Sigmoid colon (tissue), 7 donors: ENCODE results near the gene CES3. TPM values are rescaled to one million over a fixed set of nuclear protein-coding genes. Genes with fewer than 3 reads are reported as not detected.

Experiments
- DNase-seq: peaks from one replicate; pipeline ENCODE4 v3.0.0-alpha.2; 2019
- H3K27ac ChIP-seq, 4 donors: fragments of 200-600 bp; sonication (generic); one replicate each; pipeline ENCODE4 v1.5.1; 2016 to 2019; ENCODE audit warnings: mild to moderate bottlenecking in 1 of 4
- H3K27me3 ChIP-seq, 3 donors: fragments of 200-600 bp; sonication (generic); one replicate each; pipeline ENCODE4 v1.5.1; 2019; ENCODE audit warnings: mild to moderate bottlenecking in 1 of 3
- H3K36me3 ChIP-seq, 4 donors: fragments of 200-600 bp; sonication (generic); one replicate each; pipeline ENCODE4 v1.5.1; 2016 to 2019
- H3K4me1 ChIP-seq, 4 donors: fragments of 200-600 bp; sonication (generic); one replicate each; pipeline ENCODE4 v1.5.1; 2017 to 2019
- H3K4me3 ChIP-seq, 4 donors: fragments of 200-600 bp; sonication (generic); one replicate each; pipeline ENCODE4 v1.5.1; 2017 to 2019; ENCODE audit warnings: mild to moderate bottlenecking in 2 of 4, moderate library complexity in 1 of 4
- H3K9me3 ChIP-seq, 4 donors: fragments of 200-600 bp in 3 of 4; sonication (generic) in 3 of 4; one replicate each; pipeline versions ENCODE4 v1.5.1 to v1.6.1; 2013 to 2019
- EP300 ChIP-seq, 4 donors: sonication (generic); formaldehyde crosslinking; IDR thresholded peaks; one replicate each; pipeline ENCODE4 v1.6.1; 2017; ENCODE audit warnings: antibody characterized with exemption in 4 of 4
- POLR2A ChIP-seq, 2 donors: fragments of 450-650 bp; IDR thresholded peaks; one replicate each; pipeline ENCODE4 v1.6.1; 2016; ENCODE audit warnings: antibody characterized with exemption in 2 of 2, mild to moderate bottlenecking in 2 of 2, moderate library complexity in 2 of 2
- POLR2AphosphoS5 ChIP-seq, 4 donors: sonication (generic); formaldehyde crosslinking; IDR thresholded peaks; one replicate each; pipeline ENCODE4 v1.6.1; 2017; ENCODE audit warnings: antibody characterized with exemption in 4 of 4
- WGBS, 2 donors: extraction: QIAGEN DNeasy Blood & Tissue Kit; methylation state at CpG; one replicate each; pipeline ENCODE4 v1.1.7; 2013; 5-methylcytosine and 5-hydroxymethylcytosine counted together
- intact Hi-C: fragments of 100-400 bp; cut with DNase I; formaldehyde crosslinking; loops from one replicate; pipeline ENCODE4 v1.15.1; 2023
- polyA plus RNA-seq, 3 donors: library from polyadenylated mRNA; stranded (reverse); fragments of 200-250 nt; gene quantifications; one replicate each; pipeline ENCODE4 v1.2.3, GENCODE V29; 2013
- total RNA-seq, 4 donors: library from RNA; depleted of rRNA; stranded (reverse); fragments of >200 nt; gene quantifications; one replicate each; pipeline ENCODE4 v1.1.0, GENCODE V29; 2016
- TF ChIP-seq, protein P1 (sequence below), 4 experiments: fragments of 450-650 bp in 3 of 4; fragments of 200-600 bp in 1 of 4; IDR thresholded peaks; one replicate each; pipeline ENCODE4 v1.5.1; 2016 to 2019; ENCODE audit warnings: antibody characterized with exemption in 4 of 4, mild to moderate bottlenecking in 3 of 4, moderate library complexity in 2 of 4
- donor health status: healthy with polysubstance abuse.
- donor health status: Bipolar disorder and iron deficiency.
- donor health status: healthy.

The CES3 gene
- total and polyA plus RNA-seq, 7 donors: 0.16 to 48.4 (median 6.7) TPM; not detected in 1

DNA sequence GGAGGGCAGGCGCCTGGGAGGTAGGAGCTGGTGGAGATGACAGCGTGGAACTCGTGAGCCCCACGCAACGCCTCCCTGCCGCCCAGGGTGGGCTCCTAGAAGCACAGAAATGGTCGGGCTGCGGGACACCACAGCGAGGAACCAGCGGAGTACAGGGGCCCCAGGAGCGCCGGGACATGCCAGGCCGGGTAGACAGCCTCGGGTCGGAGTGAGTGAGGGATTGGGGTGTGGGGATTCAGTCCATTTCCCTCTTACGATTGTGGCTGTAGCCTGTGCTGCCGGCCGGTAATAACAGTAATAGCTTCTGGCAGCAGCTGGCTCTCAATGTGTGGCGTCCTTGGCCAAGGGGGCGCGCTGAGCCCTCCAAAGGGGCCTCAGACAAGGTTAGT lies 12.2 kb upstream of the CES3 start:
- Histone ChIP-seq H3K36me3 (peaks cover 0 to 3% (median 1%) of the 10 kb centered on the region in 4 donors), H3K4me3 (peak overlapping the region in 3 of 4 donors; percentile 48 to 58 (median 57)), H3K27me3 (peaks cover 0 to 49% (median 3%) of the 10 kb centered on the region in 3 donors), H3K4me1 (peaks cover 0 to 20% (median 15%) of the 10 kb centered on the region in 4 donors), H3K9me3 (no peaks in the 10 kb centered on the region), H3K27ac (no peak overlapping the region)
- no peak for TF ChIP-seq EP300 (IDR thresholded peaks at IDR 0.05)
- no peak for DNase-seq
- WGBS, 2 donors: 39 to 73% methylated on average over 21 of the region's 21 CpGs
- intact Hi-C loops: no loop called here

DNA sequence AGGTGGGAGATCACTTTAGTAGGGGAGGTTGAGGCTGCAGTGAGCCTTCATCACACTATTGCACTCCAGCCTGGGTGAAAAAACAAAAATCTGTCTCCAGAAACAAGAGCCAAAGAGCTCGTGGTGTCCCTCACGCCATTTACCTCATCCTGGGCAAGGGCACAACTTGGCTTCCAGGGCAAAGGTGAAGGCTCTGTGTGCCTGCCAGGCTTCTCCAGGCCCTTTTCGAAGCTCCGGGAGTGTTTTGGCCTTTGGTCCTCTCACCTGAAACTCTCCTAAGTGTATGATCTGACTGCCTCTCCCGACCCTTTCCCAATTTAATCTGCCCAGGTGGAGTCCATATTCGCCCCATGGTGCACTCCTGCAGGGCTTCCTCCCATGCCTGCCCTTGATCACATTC lies 11.6 kb upstream of the CES3 start:
- intact Hi-C loops: no loop called here
- no peak for DNase-seq
- no peak overlapping the region for H3K27ac ChIP-seq
- TF ChIP-seq EP300 (IDR thresholded peaks at IDR 0.05): no peak
- no peak for TF ChIP-seq POLR2A (IDR thresholded peaks at IDR 0.05)
- no peak for TF ChIP-seq POLR2AphosphoS5 (IDR thresholded peaks at IDR 0.05)
- TF ChIP-seq, protein P1, sequence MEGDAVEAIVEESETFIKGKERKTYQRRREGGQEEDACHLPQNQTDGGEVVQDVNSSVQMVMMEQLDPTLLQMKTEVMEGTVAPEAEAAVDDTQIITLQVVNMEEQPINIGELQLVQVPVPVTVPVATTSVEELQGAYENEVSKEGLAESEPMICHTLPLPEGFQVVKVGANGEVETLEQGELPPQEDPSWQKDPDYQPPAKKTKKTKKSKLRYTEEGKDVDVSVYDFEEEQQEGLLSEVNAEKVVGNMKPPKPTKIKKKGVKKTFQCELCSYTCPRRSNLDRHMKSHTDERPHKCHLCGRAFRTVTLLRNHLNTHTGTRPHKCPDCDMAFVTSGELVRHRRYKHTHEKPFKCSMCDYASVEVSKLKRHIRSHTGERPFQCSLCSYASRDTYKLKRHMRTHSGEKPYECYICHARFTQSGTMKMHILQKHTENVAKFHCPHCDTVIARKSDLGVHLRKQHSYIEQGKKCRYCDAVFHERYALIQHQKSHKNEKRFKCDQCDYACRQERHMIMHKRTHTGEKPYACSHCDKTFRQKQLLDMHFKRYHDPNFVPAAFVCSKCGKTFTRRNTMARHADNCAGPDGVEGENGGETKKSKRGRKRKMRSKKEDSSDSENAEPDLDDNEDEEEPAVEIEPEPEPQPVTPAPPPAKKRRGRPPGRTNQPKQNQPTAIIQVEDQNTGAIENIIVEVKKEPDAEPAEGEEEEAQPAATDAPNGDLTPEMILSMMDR (IDR thresholded peaks at IDR 0.05): no peak
- H3K36me3 ChIP-seq: no peaks in the 10 kb centered on the region
- H3K4me1 ChIP-seq: peaks cover 0 to 20% (median 15%) of the 10 kb centered on the region in 4 donors
- H3K9me3 ChIP-seq: no peaks in the 10 kb centered on the region
- H3K27me3 ChIP-seq: peaks cover 0 to 51% (median 3%) of the 10 kb centered on the region in 3 donors
- H3K4me3 ChIP-seq: no peak overlapping the region
- 30 to 71% methylated on average over 6 of the region's 6 CpGs for WGBS, 2 donors

DNA sequence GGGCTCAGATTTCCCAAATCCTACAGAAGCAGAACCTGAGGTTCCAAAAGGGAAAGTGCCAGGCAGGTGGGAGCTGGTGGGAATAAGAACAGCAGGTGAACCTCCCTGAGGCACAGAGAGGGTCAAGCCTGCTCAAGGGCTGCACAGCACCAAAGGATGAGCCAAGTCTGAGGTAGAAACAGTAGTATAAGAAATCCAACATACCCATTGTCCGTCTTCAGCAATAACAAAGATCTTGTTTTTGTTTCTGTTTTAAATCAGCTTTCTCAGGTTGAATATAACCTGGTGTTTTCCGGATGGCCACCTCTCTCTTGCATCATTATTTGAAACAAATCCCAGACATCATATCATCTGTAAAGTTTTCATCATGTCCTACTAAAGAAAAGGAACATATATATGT lies 10.6 kb upstream of the CES3 start:
- H3K27me3 ChIP-seq: peaks cover 0 to 51% (median 3%) of the 10 kb centered on the region in 3 donors
- peaks cover 0 to 20% (median 15%) of the 10 kb centered on the region in 4 donors for H3K4me1 ChIP-seq
- no peak overlapping the region for H3K4me3 ChIP-seq
- no peak overlapping the region for H3K27ac ChIP-seq
- 81% methylated on average over 2 of the region's 2 CpGs for WGBS, 2 donors
- intact Hi-C loops: no loop called here
- no peaks in the 10 kb centered on the region for H3K36me3 ChIP-seq
- H3K9me3 ChIP-seq: no peaks in the 10 kb centered on the region
- TF ChIP-seq POLR2AphosphoS5 (IDR thresholded peaks at IDR 0.05) (no peak), EP300 (IDR thresholded peaks at IDR 0.05) (no peak), POLR2A (IDR thresholded peaks at IDR 0.05) (no peak)
- TF ChIP-seq, protein P1 (IDR thresholded peaks at IDR 0.05): no peak
- no peak for DNase-seq

DNA sequence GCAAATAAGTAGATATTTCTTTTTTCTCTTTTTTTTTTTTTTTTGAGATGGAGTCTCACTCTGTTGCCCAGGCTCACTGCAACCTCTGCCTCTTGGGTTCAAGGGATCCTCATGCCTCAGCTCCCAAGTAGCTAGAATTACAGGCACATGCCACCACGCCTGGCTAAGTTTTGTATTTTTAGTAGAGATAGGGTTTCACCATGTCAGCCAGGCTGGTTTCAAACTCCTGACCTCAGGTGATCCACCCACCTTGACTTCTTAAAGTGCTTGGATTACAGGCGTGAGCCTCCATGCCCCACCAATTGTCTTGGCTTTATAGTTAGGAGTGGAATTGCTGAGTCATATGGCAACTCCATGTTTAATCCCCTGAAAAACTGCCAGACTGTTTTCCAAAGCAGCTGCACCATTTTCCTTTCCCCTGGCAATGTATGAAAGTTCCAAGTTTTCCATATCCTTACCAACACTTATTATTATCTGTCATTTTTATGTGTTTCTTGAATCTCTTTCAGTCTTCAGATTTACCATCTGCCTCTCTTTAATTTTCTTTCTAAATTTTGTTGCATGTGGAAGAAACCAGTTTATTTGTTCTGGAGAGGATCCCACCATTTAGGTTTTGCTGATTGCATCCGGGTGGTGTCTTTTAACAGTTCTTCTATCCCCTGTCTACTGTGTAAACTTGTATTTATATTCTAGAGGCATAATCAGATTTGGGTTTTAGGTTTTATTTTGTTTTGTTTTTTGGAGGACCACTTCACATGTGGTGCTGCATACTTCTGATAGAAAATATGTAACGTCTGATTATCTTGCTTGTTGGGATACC lies 9.9 kb upstream of the CES3 start:
- no peak for DNase-seq
- Histone ChIP-seq H3K27ac (no peak overlapping the region), H3K4me1 (peaks cover 0 to 20% (median 15%) of the 10 kb centered on the region in 4 donors), H3K4me3 (no peak overlapping the region), H3K9me3 (no peaks in the 10 kb centered on the region), H3K36me3 (no peaks in the 10 kb centered on the region), H3K27me3 (peaks cover 0 to 51% (median 3%) of the 10 kb centered on the region in 3 donors)
- intact Hi-C loops: no loop called here
- TF ChIP-seq, protein P1 (IDR thresholded peaks at IDR 0.05): no peak
- TF ChIP-seq POLR2A (IDR thresholded peaks at IDR 0.05): no peak
- no peak for TF ChIP-seq EP300 (IDR thresholded peaks at IDR 0.05)
- no peak for TF ChIP-seq POLR2AphosphoS5 (IDR thresholded peaks at IDR 0.05)
- WGBS, 2 donors: 88 to 90% methylated on average over 4 of the region's 4 CpGs

DNA sequence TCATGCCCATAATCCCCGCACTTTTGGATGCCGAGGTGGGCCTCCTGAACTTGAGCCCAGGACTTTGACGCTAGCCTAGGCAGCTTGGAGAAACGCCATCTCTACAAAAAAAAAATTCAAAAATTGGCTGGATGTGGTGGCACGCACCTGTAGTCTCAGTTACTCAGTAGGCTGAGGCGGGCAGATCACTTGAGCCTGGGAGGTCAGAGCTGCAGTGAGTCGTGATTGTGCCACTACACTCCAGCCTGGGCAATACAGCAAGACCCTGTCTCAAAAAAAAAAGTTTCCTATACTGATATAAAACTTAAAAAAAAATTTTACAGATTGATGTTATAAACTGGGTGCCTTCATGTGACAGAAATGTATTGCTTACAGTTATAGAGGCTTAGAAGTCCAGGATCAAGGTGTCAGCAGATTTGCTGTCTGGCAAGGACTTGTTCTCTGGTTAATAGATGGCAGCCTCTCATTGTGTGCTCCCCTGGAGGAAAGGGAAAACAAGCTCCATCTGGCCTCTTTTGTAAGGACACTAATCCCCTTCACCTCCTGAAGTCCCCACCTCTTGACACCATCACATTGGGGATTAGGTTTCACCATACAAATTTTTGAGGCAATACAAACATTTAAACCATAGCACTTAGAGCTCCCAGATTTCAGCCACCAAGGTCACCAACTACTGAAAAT lies 8.5 kb upstream of the CES3 start:
- no peak for TF ChIP-seq POLR2A (IDR thresholded peaks at IDR 0.05)
- TF ChIP-seq, protein P1 (IDR thresholded peaks at IDR 0.05): no peak
- no peak for TF ChIP-seq POLR2AphosphoS5 (IDR thresholded peaks at IDR 0.05)
- no peak for TF ChIP-seq EP300 (IDR thresholded peaks at IDR 0.05)
- Histone ChIP-seq H3K4me3 (no peak overlapping the region), H3K27me3 (peaks cover 0 to 51% (median 3%) of the 10 kb centered on the region in 3 donors), H3K36me3 (no peaks in the 10 kb centered on the region), H3K4me1 (peaks cover 0 to 17% (median 12%) of the 10 kb centered on the region in 4 donors), H3K9me3 (no peaks in the 10 kb centered on the region), H3K27ac (no peak overlapping the region)
- WGBS, 2 donors: 90 to 91% methylated on average over 7 of the region's 7 CpGs
- intact Hi-C loops: no loop called here
- no peak for DNase-seq
